GM23248 (cell line): ENCODE results near the gene PPOX.

Experiments
- EZH2 ChIP-seq: fragments of 200-600 bp; sonication (generic); IDR thresholded peaks from 2 replicates; pipeline ENCODE4 v1.6.1; 2018; ENCODE audit warnings: antibody characterized with exemption, mild to moderate bottlenecking; ENCODE audit not compliant: insufficient read depth, poor library complexity, severe bottlenecking
- EZH2phosphoT487 ChIP-seq: fragments of 200-600 bp; sonication (generic); IDR thresholded peaks from 2 replicates; pipeline ENCODE4 v1.6.1; 2018; ENCODE audit warnings: antibody characterized with exemption, moderate library complexity, mild to moderate bottlenecking, low read depth; ENCODE audit not compliant: insufficient read depth

DNA sequence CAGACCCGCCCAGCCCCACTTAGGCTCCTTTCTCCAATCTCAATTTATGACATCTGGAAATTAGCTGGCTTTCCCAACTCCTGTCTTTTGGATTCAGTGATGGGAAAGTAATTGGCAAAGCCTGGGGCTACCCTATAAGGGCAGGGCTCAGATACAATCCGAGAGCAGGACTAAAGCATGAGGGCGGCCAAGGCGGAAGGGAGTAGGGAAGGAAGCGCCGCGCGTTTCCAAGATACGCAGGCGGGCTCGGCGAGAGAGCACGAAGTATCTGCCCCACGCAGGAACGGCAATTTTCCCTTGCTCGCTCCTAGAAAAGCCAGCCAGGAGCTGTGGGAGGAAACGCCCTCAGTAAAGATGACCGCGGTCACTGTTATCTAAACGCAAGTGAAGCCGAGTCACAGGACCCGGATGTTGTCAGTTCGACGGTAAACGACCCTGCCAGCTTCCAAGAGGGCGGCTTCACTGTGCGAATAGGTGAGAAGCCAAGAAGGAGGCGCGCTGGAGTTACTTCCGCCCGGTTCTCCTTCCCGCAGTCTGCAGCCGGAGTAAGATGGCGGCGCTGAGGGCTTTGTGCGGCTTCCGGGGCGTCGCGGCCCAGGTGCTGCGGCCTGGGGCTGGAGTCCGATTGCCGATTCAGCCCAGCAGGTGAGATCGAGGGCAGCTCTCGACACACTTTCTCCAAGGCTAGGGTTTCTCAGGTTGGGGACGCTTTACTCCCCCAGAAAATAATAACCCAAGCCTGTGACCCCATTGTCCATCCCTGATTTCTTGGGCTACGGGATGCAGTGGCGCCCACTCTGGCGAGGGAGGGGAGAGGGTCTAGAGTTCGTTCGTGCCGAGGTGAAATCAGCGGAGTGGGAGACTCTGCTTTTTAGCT is 35.8 kb downstream of the PPOX start, which contains the start of gene NDUFS2:
- no peak for TF ChIP-seq EZH2
- no peak for TF ChIP-seq EZH2phosphoT487
